ENCODE data around the gene KIF4B.

GRCh38 chr5:155017610-155018009, 4.1 kb downstream of the KIF4B start:
- TF ChIP-seq CTCF (IDR thresholded peaks at IDR 0.05) (no peak), POLR2A (IDR thresholded peaks at IDR 0.05) (no peak)
